Keratinocyte (primary cell): ENCODE results near the gene ITPR2.

ENCODE experiments used
- CTCF ChIP-seq, 3 experiments: IDR thresholded peaks in 1 of 3; conservative IDR thresholded peaks in 1 of 3; optimal IDR thresholded peaks in 1 of 3; 2 replicates in 2 of 3; 3 replicates in 1 of 3; pipeline versions ENCODE3 to v1.5.1; 2011; ENCODE audit warnings: low read length in 3 of 3, mild to moderate bottlenecking in 3 of 3, moderate library complexity in 2 of 3, control low read depth in 1 of 3, inconsistent platforms in 1 of 3; ENCODE audit not compliant: insufficient read depth in 2 of 3; ENCODE audit errors: extremely low read depth in 1 of 3
- EZH2 ChIP-seq: IDR thresholded peaks from one replicate; pipeline ENCODE4 v1.6.1; 2012; ENCODE audit warnings: inconsistent platforms, mild to moderate bottlenecking, low read length, moderate library complexity

DNA sequence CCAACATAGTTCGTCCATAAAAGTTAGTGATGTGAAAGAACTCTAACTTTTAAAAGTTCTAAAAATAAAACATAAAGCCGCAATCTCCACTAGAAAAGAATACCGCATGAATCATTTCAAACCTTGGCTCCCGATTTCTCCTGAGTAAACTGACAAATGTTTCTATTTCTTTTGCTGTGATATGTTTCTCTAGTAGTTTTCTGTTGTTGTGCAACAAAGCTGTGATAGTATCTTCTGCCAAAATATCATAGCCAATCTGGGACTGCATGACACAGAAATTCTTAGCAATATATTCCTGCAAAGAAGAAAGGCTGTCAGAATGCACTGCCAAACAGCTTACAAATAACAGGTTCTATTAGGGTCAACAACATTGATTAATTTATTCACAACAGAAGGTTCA, 174.0 kb downstream of the ITPR2 start:
- TF ChIP-seq CTCF (optimal IDR thresholded peaks at IDR 0.05 in 1 of 3, IDR thresholded peaks at IDR 0.05 in 1 of 3, conservative IDR thresholded peaks at IDR 0.05 in 1 of 3; ENCODE audit: extremely low read depth in 1 of 3, insufficient read depth in 2 of 3, low read length in 3 of 3): no peak
- no peak for TF ChIP-seq EZH2
